B cell (primary cell): ENCODE measurements around the gene PRKAG2. TPM values are rescaled to one million over a fixed set of nuclear protein-coding genes. Genes with fewer than 3 reads are reported as not detected.

Experiments
- ATAC-seq: fragments of 200-7000 bp; cut with Tn5 transposase; one replicate; pipeline ENCODE4 v1.10.0; 2021; ENCODE audit warnings: low read depth, mild to moderate bottlenecking, moderate number of reproducible peaks, moderate library complexity
- CTCF ChIA-PET: fragments of 350-600 bp; sonication (Branson Sonifier 250); formaldehyde crosslinking; loops from one replicate; lab custom pipeline; 2021; ENCODE audit warnings: antibody characterized with exemption, inconsistent platforms; lab: Charles Lee
- POLR2A ChIA-PET: fragments of 350-600 bp; sonication (Branson Sonifier 250); formaldehyde crosslinking; loops from one replicate; lab custom pipeline; 2021; ENCODE audit warnings: antibody characterized with exemption; lab: Charles Lee
- DNase-seq: peaks from one replicate; pipeline ENCODE4 v3.0.0; 2013
- H2AFZ ChIP-seq: 2 replicates; pipeline ENCODE4 v1.6.1; 2012; ENCODE audit warnings: mild to moderate bottlenecking, low read depth, low read length; ENCODE audit not compliant: insufficient read depth, poor library complexity, severe bottlenecking
- H3K27ac ChIP-seq, 2 donors: 1 replicate in 1 of 2; 2 replicates in 1 of 2; pipeline ENCODE4 v1.5.1; 2012 to 2013; ENCODE audit warnings: low read length in 2 of 2, mild to moderate bottlenecking in 2 of 2, moderate library complexity in 1 of 2
- H3K27me3 ChIP-seq, 4 experiments: fragments of 200-600 bp in 1 of 4; sonication (generic) in 1 of 4; replicated peaks in 1 of 4; 1 replicate in 2 of 4; 2 replicates in 2 of 4; pipeline versions ENCODE4 v1.6.1 to v1.7.0; 2013 to 2016; ENCODE audit warnings: low read length in 3 of 4, mild to moderate bottlenecking in 2 of 4, mixed read lengths in 1 of 4, moderate library complexity in 1 of 4; ENCODE audit not compliant: insufficient read depth in 4 of 4, control insufficient read depth in 3 of 4; ENCODE audit errors: control extremely low read depth in 1 of 4
- H3K36me3 ChIP-seq, 2 experiments: replicated peaks in 1 of 2; 1 replicate in 1 of 2; 2 replicates in 1 of 2; pipeline versions ENCODE4 v1.6.1 to v1.7.1; 2013; ENCODE audit warnings: low read length in 1 of 2; ENCODE audit not compliant: insufficient read depth in 2 of 2, control insufficient read depth in 1 of 2; ENCODE audit errors: control extremely low read depth in 1 of 2, extremely low read depth in 1 of 2
- H3K4me1 ChIP-seq, 2 donors: fragments of 200-600 bp in 1 of 2; sonication (generic) in 1 of 2; 1 replicate in 1 of 2; 2 replicates in 1 of 2; pipeline versions ENCODE4 v1.5.1 to v1.6.1; 2013 to 2017; ENCODE audit warnings: low read length in 2 of 2; ENCODE audit not compliant: control insufficient read depth in 2 of 2, insufficient read depth in 2 of 2
- H3K4me2 ChIP-seq: replicated peaks from 2 replicates; pipeline ENCODE3; 2012; ENCODE audit warnings: mild to moderate bottlenecking, low read depth, low read length; ENCODE audit not compliant: poor library complexity, severe bottlenecking
- H3K4me3 ChIP-seq, 5 experiments: fragments of 200-600 bp in 1 of 5; sonication (generic) in 1 of 5; 1 replicate in 3 of 5; 2 replicates in 2 of 5; pipeline versions ENCODE4 v1.5.1 to v1.7.0; 2011 to 2016; ENCODE audit warnings: low read length in 4 of 5, mild to moderate bottlenecking in 4 of 5, low read depth in 2 of 5, control low read depth in 1 of 5, moderate library complexity in 1 of 5; ENCODE audit not compliant: insufficient read depth in 1 of 5; ENCODE audit errors: control extremely low read depth in 1 of 5, extremely low read depth in 1 of 5
- H3K79me2 ChIP-seq: fragments of 200-600 bp; sonication (generic); one replicate; pipeline ENCODE4 v1.6.0; 2016; ENCODE audit warnings: low read length; ENCODE audit not compliant: control insufficient read depth, insufficient read depth
- H3K9ac ChIP-seq: fragments of 200-600 bp; sonication (generic); 2 replicates; pipeline ENCODE4 v1.6.1; 2017; ENCODE audit warnings: mild to moderate bottlenecking, low read length, moderate library complexity
- H3K9me3 ChIP-seq, 3 donors: one replicate each; pipeline versions ENCODE4 v1.6.1 to v1.7.1; 2013; ENCODE audit warnings: low read length in 2 of 3; ENCODE audit not compliant: control insufficient read depth in 2 of 3, insufficient read depth in 1 of 3; ENCODE audit errors: control extremely low read depth in 1 of 3
- H4K20me1 ChIP-seq: 2 replicates; pipeline ENCODE4 v1.6.0; 2012; ENCODE audit warnings: mild to moderate bottlenecking, low read length; ENCODE audit not compliant: insufficient read depth, control insufficient read depth, poor library complexity, severe bottlenecking
- H3K27ac Mint-ChIP-seq: one replicate; pipeline ENCODE4 v1.8.0; 2021; ENCODE audit warnings: mixed read lengths
- H3K27me3 Mint-ChIP-seq: one replicate; pipeline ENCODE4 v1.8.0; 2021; ENCODE audit warnings: mixed read lengths
- H3K4me1 Mint-ChIP-seq: one replicate; pipeline ENCODE4 v1.8.0; 2021; ENCODE audit warnings: mixed read lengths
- H3K4me3 Mint-ChIP-seq: one replicate; pipeline ENCODE4 v1.8.0; 2021; ENCODE audit warnings: mixed read lengths
- H3K9me3 Mint-ChIP-seq: one replicate; pipeline ENCODE4 v1.8.0; 2022; ENCODE audit warnings: mixed read lengths; ENCODE audit not compliant: insufficient read depth
- CTCF ChIP-seq: fragments of 200-600 bp; IDR thresholded peaks from one replicate; pipeline ENCODE4 v1.8.0; 2022; ENCODE audit warnings: antibody characterized with exemption, mild to moderate bottlenecking
- EZH2 ChIP-seq: IDR thresholded peaks from 2 replicates; pipeline ENCODE4 v1.6.1; 2012; ENCODE audit warnings: borderline replicate concordance, low read depth, mild to moderate bottlenecking, moderate library complexity, low read length; ENCODE audit not compliant: insufficient read depth, poor library complexity, severe bottlenecking
- WGBS: methylation state at CpG from one replicate; pipeline ENCODE4 v1.1.5; 2013; ENCODE audit warnings: missing lambda C conversion rate; ENCODE audit not compliant: insufficient coverage; 5-methylcytosine and 5-hydroxymethylcytosine counted together
- intact Hi-C: fragments of 100-400 bp; cut with micrococcal nuclease; formaldehyde crosslinking; loops from one replicate; pipeline ENCODE4 v1.10.0; 2022
- polyA plus RNA-seq: library from polyadenylated mRNA; depleted of rRNA; stranded (reverse); fragments of >200 nt; gene quantifications from 2 replicates; pipeline ENCODE4 v1.2.3, GENCODE V29; 2012
- total RNA-seq, 2 donors: library from RNA; stranded (reverse); fragments of 120-200 nt in 1 of 2; gene quantifications; 1 replicate in 1 of 2; 2 replicates in 1 of 2; pipeline versions ENCODE4 v1.2.3 to v1.2.4, GENCODE V29; 2013 to 2022

Gene PRKAG2
- total and polyA plus RNA-seq, 2 donors (not counting 1 experiment from before 2014, with no cell fraction given): 22.1 to 56.3 TPM

- H3K4me3 ChIP-seq: no peak overlapping the region
- H3K4me2 ChIP-seq: no peak overlapping the region
- no peak for DNase-seq
- peaks cover 3% of the 10 kb centered on the region for H3K9me3 Mint-ChIP-seq
- 100% methylated on average over 1 of the region's 5 CpGs for WGBS
- H3K4me3 Mint-ChIP-seq: peak overlapping the region; percentile 87
- peaks cover 17% of the 10 kb centered on the region for H3K4me1 Mint-ChIP-seq
- no peaks in the 10 kb centered on the region for H3K27me3 ChIP-seq
- no peak for ATAC-seq
- no peak overlapping the region for H3K9ac ChIP-seq
- H3K36me3 ChIP-seq: peaks cover 0 to 5% of the 10 kb centered on the region in 2 experiments
- peaks cover 11 to 12% of the 10 kb centered on the region in 2 donors for H3K4me1 ChIP-seq
- peaks cover 30% of the 10 kb centered on the region for H4K20me1 ChIP-seq
- intact Hi-C loops: loop anchor here (5.0 kb wide), 4 partner anchors 383 to 1858 kb away; partner anchors contain the start of genes FASTK, SMARCD3, TMUB1 and ZNF467
- TF ChIP-seq CTCF: no peak
- no peak for TF ChIP-seq EZH2
- H3K79me2 ChIP-seq: peaks cover 39% of the 10 kb centered on the region
- peaks cover 0 to 3% (median 0%) of the 10 kb centered on the region in 3 donors for H3K9me3 ChIP-seq
- no peak overlapping the region for H3K27ac Mint-ChIP-seq
- CTCF ChIA-PET: interaction anchor here (1.0 kb wide), 1 partner anchor 153 kb away, joined by 3 read pairs; no protein-coding TSS in a partner anchor
- POLR2A ChIA-PET: no interaction called here
- H3K27ac ChIP-seq: no peak overlapping the region
- no peak overlapping the region for H2AFZ ChIP-seq
- H3K27me3 Mint-ChIP-seq: no peaks in the 10 kb centered on the region
These were observed 246.6 kb downstream of the PRKAG2 start for GRCh38 chr7:151630358-151630757.

GRCh38 chr7:151629713-151630272 lies 247.1 kb downstream of the PRKAG2 start:
- Mint-ChIP-seq H3K9me3 (peaks cover 3% of the 10 kb centered on the region), H3K27me3 (no peaks in the 10 kb centered on the region), H3K4me3 (no peak overlapping the region), H3K4me1 (peaks cover 17% of the 10 kb centered on the region), H3K27ac (peak overlapping the region; percentile 6)
- no peak overlapping the region for H3K9ac ChIP-seq
- ChIA-PET POLR2A (no interaction called here), CTCF (interaction anchor here (1.0 to 1.5 kb wide), 2 partner anchors 17 to 154 kb away, joined by 3 read pairs; no protein-coding TSS in a partner anchor)
- TF ChIP-seq CTCF: no peak
- TF ChIP-seq EZH2: no peak
- no peak overlapping the region for H2AFZ ChIP-seq
- no peak overlapping the region for H3K4me2 ChIP-seq
- H3K36me3 ChIP-seq: peaks cover 0 to 5% of the 10 kb centered on the region in 2 experiments
- no peak overlapping the region for H3K27ac ChIP-seq
- intact Hi-C loops: loop anchor here (5.0 kb wide), 4 partner anchors 382 to 1857 kb away; partner anchors contain the start of genes FASTK, SMARCD3, TMUB1 and ZNF467
- peaks cover 35% of the 10 kb centered on the region for H4K20me1 ChIP-seq
- peaks cover 0 to 3% (median 0%) of the 10 kb centered on the region in 3 donors for H3K9me3 ChIP-seq
- H3K79me2 ChIP-seq: peaks cover 45% of the 10 kb centered on the region
- H3K27me3 ChIP-seq: no peaks in the 10 kb centered on the region
- H3K4me3 ChIP-seq: no peak overlapping the region
- ATAC-seq (no peak), DNase-seq (no peak)
- H3K4me1 ChIP-seq: peaks cover 11 to 12% of the 10 kb centered on the region in 2 donors
- whole genome bisulfite sequencing: 97% methylated on average over 4 of the region's 8 CpGs
